K562 (cell line): ENCODE results near the gene ADAMTS2. TPM values are rescaled to one million over a fixed set of nuclear protein-coding genes. Genes with fewer than 3 reads are reported as not detected.
A peak's percentile ranks its signal among the peaks of the same experiment; 100 is the strongest.

Experiments
- CREM ChIP-seq: IDR thresholded peaks from 2 replicates; pipeline ENCODE4 v1.6.1; 2014; ENCODE audit warnings: antibody characterized with exemption, low read depth
- CUX1 ChIP-seq: fragments of 200-800 bp; sonication (Bioruptor generic); IDR thresholded peaks from 2 replicates; pipeline ENCODE4 v1.6.1; 2016; ENCODE audit warnings: missing genetic modification characterization, missing compliant biosample characterization
- MAFG ChIP-seq: fragments of 450-650 bp; conservative IDR thresholded peaks from 2 replicates; pipeline ENCODE4 v1.6.1; 2016; ENCODE audit warnings: missing genetic modification characterization, missing compliant biosample characterization
- MECOM ChIP-seq: fragments of 250-450 bp; sonication (Bioruptor Pico); IDR thresholded peaks from 2 replicates; pipeline ENCODE4 v1.8.0; 2022; ENCODE audit warnings: inconsistent platforms
- NEUROD1 ChIP-seq: fragments of 150-350 bp; IDR thresholded peaks from 2 replicates; pipeline ENCODE4 v1.6.1; 2014; ENCODE audit warnings: borderline replicate concordance, low read length, low read depth; ENCODE audit not compliant: partially characterized antibody
- NRF1 ChIP-seq, 2 experiments: fragments of 450-650 bp; IDR thresholded peaks in 1 of 2; conservative IDR thresholded peaks in 1 of 2; 2 replicates each; pipeline ENCODE4 v1.6.1; 2014; ENCODE audit warnings: mild to moderate bottlenecking in 2 of 2
- PHF20 ChIP-seq: fragments of 450-650 bp; IDR thresholded peaks from 2 replicates; pipeline ENCODE4 v1.6.1; 2018; ENCODE audit not compliant: partially characterized antibody
- PHF8 ChIP-seq: fragments of 200-600 bp; sonication (generic); IDR thresholded peaks from 2 replicates; pipeline ENCODE4 v1.6.1; 2012; ENCODE audit warnings: mixed run types, mild to moderate bottlenecking, inconsistent platforms, low read length, moderate library complexity, borderline replicate concordance
- ZBTB40 ChIP-seq, 2 experiments: fragments of 450-650 bp in 1 of 2; sonication (generic) in 1 of 2; formaldehyde crosslinking in 1 of 2; IDR thresholded peaks; 2 replicates each; pipeline versions ENCODE4 v1.7.1 to v1.9.0; 2016 to 2022; ENCODE audit warnings: inconsistent platforms in 1 of 2, mild to moderate bottlenecking in 1 of 2, missing genetic modification reagents in 1 of 2
- polyA plus RNA-seq, 8 experiments: library from polyadenylated mRNA; depleted of rRNA in 4 of 8; stranded (reverse) in 5 of 8; unstranded in 3 of 8; fragments of >200 nt; fragmentation: Nextera tagmentation in 2 of 8; fragmentation: Illumina TruSeq in 1 of 8; extraction: Ambion mirVana in 2 of 8; extraction: Trizol in 1 of 8; gene quantifications; 2 replicates each; pipeline versions ENCODE4 v1.2.1 to v1.2.3, GENCODE V29; 2011 to 2014; ENCODE audit warnings: inconsistent platforms in 1 of 8, missing spikeins in 1 of 8
- total RNA-seq, 7 experiments: library from RNA; depleted of rRNA in 6 of 7; stranded (reverse); fragments of >200 nt in 6 of 7; fragmentation: Illumina TruSeq in 2 of 7; extraction: Trizol in 2 of 7; gene quantifications; 2 replicates each; pipeline versions ENCODE4 v1.2.1 to v1.2.3, GENCODE V29; 2011 to 2021; ENCODE audit warnings: low replicate concordance in 1 of 7
- TF ChIP-seq, protein P1 (sequence below): fragments of 450-650 bp; IDR thresholded peaks from 2 replicates; pipeline ENCODE4 v1.6.1; 2017; ENCODE audit warnings: antibody characterized with exemption

Gene ADAMTS2
- total and polyA plus RNA-seq, 9 of the 15 experiments (the other 6 are each of a cell fraction or from before 2014, with no cell fraction given) = not detected

DNA sequence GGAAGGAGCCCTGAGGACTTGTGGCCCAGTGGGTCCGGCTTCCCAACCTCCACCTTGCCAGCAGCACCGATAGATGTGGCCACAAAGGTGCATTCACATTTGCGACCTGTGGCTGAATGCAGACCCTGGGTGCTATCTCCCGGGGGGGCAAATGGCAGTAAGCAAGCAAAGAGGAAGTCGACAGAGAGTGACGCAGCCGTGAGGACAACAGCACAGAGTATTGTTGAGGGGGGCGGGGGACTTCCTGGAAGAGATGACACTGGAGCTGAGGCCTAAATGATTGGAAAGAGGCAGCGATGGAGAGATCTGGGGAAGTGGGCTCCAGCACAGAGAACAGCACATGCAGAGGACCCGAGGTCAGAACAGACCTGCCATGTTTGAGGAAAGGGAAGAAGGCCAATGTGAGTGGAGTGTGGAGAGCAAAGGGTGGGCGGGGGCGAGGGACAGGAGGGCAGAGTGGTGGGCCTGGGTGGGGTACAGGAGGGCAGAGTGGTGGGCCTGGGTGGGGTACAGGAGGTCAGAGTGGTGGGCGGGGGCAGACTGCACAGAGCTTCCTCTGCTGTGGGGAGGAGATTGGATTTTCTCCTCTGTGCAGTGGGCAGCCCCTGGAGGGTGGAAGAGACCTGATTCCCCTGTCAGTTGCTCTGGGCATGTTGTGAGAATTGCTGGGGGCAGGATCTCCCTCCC lies 42.6 kb downstream of the ADAMTS2 start (continued):
- TF ChIP-seq CUX1 = no peak
- peak; percentile 71 for TF ChIP-seq PHF20
- peak; percentile 32; the same call in 1 of the 2 replicates for TF ChIP-seq PHF8
- TF ChIP-seq NRF1 (conservative IDR thresholded peaks at IDR 0.05 in 1 of 2, IDR thresholded peaks at IDR 0.05 in 1 of 2) = peak; percentile 21 to 57; a peak in 3 of 4 replicates
- TF ChIP-seq ZBTB40 (IDR thresholded peaks at IDR 0.05) = peak; percentile 57; the same call in 1 of the 2 replicates
- no peak for TF ChIP-seq ZBTB40 (CRISPR knock-in tag; IDR thresholded peaks at IDR 0.05)
- no peak for TF ChIP-seq MECOM
- peak; percentile 88 for TF ChIP-seq CREM
- TF ChIP-seq MAFG (tag) = no peak
- no peak for TF ChIP-seq NEUROD1
- TF ChIP-seq, protein P1, sequence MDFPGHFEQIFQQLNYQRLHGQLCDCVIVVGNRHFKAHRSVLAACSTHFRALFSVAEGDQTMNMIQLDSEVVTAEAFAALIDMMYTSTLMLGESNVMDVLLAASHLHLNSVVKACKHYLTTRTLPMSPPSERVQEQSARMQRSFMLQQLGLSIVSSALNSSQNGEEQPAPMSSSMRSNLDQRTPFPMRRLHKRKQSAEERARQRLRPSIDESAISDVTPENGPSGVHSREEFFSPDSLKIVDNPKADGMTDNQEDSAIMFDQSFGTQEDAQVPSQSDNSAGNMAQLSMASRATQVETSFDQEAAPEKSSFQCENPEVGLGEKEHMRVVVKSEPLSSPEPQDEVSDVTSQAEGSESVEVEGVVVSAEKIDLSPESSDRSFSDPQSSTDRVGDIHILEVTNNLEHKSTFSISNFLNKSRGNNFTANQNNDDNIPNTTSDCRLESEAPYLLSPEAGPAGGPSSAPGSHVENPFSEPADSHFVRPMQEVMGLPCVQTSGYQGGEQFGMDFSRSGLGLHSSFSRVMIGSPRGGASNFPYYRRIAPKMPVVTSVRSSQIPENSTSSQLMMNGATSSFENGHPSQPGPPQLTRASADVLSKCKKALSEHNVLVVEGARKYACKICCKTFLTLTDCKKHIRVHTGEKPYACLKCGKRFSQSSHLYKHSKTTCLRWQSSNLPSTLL = no peak
